Activated CD8-positive, alpha-beta memory T cell treated with anti-CD3 and anti-CD28 coated beads, Interleukin-2, amount 50 U/mL, for 1 hour (primary cell): Measurements from ENCODE around the gene CALD1.

Experiments
- DNase-seq: peaks from one replicate; pipeline ENCODE4 v3.0.0-alpha.2; 2020; ENCODE audit errors: extremely low read depth

Gene CALD1

DNA sequence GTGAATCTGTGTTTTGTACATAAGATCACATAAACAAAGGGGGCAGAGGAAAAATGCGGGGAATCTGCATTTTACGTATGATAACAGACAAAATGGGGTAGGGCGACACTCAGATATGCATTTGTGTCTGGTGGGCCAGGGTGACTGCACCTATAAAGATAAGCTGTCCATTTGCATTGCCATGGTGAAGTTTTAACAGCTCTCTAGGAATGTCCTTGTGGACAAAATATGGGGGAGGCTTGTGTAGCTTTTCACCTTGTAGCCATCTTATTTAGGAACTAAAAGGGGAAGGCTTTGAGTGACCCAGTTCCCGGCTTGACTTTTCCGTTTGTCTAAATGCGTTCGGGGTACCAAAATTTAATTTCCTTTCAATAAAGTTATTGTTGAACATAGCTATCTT lies 114.5 kb downstream of the CALD1 start:
- no peak for DNase-seq

DNA sequence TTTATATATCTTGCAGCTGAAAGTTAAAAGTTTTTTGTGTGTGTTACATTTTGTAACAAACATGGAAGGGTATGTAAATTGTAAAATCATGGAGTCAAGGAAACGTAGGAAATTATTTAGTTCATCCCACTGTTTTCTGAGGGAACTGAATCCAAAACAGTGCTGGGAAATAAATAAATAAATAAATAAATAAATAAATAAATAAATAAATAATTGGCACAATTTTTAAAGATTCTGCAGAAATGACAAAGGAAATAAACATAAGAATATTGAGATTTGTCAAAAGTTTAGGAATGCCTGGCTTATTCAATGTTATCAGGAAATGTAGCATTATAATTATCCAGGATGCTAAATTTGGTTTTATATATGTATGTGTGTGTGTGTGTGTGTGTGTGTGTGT lies 115.5 kb downstream of the CALD1 start:
- no peak for DNase-seq

GRCh38 chr7:134896073-134896472 lies 116.6 kb downstream of the CALD1 start:
- no peak for DNase-seq

- no peak for DNase-seq
These were observed 118.5 kb downstream of the CALD1 start for GRCh38 chr7:134897936-134898335.

DNA sequence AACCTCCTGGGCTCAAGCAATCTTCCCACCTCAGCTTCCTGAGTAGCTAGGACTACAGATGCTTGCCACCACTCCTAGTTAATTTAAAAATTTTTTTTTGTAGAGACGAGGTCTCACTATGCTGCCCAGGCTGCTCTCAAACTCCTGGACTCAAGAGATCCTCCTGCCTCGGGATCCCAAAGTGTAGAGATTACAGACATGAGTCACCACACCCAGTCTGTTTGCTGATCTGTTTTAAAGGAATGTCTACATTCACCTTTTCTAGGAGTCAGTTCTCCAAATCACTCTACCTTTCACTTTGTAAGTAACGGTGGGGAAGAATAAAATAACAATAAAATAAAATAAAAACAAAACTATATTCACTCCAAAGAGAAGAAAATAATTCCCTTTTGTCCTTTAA lies 120.3 kb downstream of the CALD1 start:
- no peak for DNase-seq

- DNase-seq: no peak
These were observed 120.9 kb downstream of the CALD1 start for GRCh38 chr7:134900166-134900982.

DNA sequence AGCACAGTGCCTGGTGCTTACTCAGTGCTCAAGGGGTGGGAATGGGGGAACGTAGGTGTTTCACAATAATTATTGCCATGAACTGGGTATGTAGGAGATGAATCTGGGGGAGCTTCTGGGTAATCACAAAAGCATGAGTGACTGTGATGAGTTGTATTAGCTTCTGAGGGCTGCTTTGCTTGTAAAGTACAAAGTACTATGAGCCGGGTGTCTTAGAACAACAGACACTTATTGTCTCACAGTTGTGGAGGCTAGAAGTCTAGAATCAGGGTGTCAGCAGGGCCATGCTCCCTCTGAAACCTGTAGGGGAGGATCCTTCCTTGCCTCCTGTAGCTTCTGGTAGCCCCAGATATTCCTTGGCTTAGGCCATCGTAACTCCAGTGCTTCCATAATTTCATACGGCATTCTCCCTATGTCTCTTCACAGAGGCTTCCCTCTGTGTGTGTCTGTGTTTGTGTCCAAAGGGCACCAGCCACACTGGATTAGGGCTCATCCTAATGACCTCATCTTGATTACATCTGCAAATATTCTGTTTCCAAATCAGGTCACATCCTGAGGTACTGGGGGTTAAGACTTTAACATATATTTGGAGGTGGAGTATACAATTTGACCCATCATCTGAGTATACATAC lies 122.1 kb downstream of the CALD1 start:
- no peak for DNase-seq

DNA sequence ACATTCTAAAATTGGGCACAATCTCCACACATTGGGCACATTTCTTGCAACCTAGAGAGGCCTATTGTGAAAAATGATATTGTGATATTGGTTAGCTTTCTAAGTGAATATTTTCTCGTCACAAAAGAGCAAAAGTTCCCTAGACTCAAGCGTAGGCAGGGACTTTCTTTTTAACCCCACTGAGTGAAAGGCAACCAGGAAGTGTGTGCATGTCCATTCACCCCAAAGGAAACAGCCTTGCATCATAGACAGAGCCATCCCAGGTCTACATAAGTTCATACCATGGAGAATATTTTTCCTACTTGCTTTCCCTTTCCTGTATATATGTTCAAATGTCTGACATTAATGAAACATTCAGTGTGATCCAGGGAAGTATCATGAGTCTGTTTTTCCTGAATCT lies 122.6 kb downstream of the CALD1 start:
- DNase-seq: no peak

- DNase-seq: no peak
These were observed 123.8 kb downstream of the CALD1 start for GRCh38 chr7:134903073-134903790.

DNA sequence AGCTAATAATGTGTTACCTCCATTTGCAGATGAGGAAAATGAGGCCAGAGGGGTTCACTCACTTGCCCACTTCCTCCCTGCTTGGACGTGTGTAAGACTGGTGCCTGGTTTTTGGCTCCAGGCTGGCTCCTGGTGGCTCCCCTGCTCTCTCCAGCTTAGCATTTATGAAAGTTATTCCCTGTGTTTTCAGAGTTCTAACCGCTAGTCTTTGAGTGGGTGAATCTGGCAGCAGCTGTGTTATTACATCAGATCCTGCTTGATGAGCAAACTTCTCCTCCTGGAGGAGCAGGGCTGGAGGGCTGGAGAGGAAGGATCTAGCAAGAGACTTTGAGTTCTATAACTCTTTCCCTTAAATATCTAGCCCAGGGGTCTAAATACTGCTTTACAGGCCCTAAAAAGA lies 125.9 kb downstream of the CALD1 start:
- no peak for DNase-seq

GRCh38 chr7:134907000-134907399 lies 127.6 kb downstream of the CALD1 start:
- no peak for DNase-seq

- no peak for DNase-seq
These were observed 128.2 kb downstream of the CALD1 start for GRCh38 chr7:134907639-134908038.

DNA sequence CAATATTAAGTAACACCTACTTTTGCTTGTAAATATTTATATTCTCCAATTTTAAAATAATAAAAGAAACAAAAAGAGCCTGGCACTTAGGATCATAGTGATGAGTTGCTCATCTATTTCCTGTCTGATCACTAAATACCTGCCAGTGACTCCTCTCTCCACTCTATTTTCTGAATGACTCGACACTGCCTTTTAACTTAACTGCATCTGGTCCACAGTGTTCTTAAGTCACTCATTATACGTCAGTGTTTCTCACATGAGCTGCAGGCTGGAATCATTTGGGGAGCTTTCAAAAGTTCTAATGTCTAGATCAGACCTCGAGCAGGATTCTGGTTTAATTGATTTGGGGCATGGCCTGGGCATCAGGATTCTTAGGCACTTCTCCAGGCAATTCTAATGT lies 128.9 kb downstream of the CALD1 start:
- DNase-seq: no peak

DNA sequence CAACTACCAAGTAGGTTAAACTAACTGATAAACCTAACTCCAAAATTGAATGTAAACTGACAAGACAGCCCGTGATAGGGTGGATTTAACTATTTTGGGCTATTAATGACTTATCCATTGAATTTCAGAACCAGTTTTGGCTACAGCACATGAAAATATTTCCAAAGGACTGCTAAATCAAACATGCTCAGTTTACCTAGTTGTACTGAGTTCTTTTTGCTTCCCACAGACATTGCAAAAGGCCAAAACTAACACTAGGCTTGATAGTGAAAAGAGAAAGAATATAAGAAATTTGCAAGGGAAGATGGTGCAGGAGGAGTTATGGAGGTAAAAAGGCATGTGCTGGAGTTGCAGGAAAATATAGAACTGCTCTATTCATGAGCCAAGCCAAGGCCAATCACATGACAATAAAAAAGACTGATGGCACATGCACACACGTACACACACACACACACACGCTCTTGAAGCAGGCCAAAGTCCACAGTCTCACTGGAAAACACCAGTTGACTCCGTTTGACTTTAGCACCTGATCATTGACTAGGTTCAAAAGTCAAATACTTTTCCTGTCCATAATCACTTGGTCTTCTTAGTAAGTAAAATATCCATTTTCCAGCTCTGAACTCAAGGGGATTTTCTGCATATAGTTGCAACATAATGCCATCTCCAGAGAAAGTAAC lies 130.9 kb downstream of the CALD1 start:
- DNase-seq: no peak

DNA sequence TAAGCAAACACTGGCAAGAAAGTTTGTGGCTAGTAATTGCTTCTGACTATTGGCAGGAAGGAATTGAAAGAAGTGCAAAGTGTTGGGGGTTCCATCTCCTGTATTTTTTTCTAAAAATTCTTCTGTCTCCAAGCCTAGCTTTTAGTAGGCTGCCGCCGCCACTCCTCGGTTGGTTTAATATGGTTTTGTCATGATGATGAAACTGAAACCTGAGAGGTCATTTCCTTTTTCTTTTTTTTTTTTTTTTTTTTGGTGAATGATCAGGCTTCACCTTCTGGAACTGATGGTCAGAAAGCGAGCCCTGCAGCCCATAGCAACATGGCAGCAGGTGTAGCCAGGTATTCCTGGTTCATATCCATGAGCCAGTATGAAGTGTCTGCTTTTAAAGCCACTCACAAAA lies 131.5 kb downstream of the CALD1 start:
- no peak for DNase-seq

DNA sequence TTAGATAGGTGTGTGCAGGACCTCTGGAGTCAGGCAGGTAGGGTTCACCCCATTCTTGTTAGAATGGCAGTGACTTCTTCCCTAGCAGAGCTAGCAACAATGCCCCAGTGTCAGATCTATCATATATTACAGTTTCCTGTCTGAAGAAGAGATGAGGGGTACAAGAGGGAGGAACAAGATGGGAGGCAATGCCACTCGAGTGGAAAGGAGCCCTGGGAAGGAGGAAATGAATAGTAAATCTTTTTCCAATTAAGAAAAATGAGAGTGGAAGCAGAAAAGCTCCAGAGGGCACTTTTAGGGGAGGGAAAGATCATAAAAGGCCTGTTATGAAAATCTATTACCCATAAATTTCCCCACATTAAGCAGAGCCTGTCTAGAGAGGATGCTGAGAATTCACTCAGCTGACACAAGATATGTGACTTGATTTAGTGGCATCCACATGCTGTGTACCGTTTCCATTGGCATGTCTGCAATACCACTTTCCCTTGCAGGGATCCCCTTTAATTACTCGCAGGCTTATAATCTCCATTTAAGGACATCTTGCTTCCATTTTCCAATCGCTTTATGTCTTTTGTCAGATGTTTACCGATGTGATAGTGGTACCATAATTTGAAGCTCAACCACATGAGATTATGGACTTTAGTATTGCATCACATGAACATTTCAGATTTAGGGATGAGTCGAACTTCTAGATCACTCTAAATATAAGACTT lies 136.9 kb downstream of the CALD1 start:
- DNase-seq: no peak

GRCh38 chr7:134919240-134919641 lies 139.8 kb downstream of the CALD1 start:
- DNase-seq: no peak

- no peak for DNase-seq
These were observed 140.8 kb downstream of the CALD1 start for GRCh38 chr7:134920026-134920753.

- no peak for DNase-seq
These were observed 143.6 kb downstream of the CALD1 start for GRCh38 chr7:134922720-134923704.

DNA sequence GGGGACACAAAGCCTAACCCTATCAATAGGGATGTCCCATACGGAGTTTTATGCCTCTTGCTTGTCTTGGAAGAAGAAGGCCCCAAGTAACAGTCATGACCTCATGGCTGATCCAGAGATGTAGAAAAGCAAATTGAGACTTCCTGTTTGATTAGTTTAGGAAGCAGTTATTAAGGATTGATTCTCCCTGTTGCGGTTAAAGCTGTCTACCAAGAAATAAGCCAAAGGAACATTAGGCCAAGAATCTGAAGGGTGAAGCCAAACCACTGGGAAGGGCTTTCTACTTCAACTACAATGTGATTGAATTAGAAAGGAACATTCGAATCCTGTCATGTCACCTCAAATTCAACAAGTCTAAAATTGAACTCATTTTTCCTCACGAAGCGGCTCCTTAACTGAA lies 146.3 kb downstream of the CALD1 start:
- DNase-seq: no peak
